Stimulated activated CD4-positive, alpha-beta T cell treated with anti-CD3 and anti-CD28 coated beads, Interleukin-1b, Interleukin-23, amount 100 ng/mL, for 1 hour (primary cell): ENCODE results near the gene BHLHE40.
A peak's percentile ranks its signal among the peaks of the same experiment; 100 is the strongest.

ENCODE experiments used
- DNase-seq, 2 donors: peaks; one replicate each; pipeline ENCODE4 v3.0.0-alpha.2; 2020; ENCODE audit warnings: low read depth in 2 of 2

BHLHE40 gene

DNA sequence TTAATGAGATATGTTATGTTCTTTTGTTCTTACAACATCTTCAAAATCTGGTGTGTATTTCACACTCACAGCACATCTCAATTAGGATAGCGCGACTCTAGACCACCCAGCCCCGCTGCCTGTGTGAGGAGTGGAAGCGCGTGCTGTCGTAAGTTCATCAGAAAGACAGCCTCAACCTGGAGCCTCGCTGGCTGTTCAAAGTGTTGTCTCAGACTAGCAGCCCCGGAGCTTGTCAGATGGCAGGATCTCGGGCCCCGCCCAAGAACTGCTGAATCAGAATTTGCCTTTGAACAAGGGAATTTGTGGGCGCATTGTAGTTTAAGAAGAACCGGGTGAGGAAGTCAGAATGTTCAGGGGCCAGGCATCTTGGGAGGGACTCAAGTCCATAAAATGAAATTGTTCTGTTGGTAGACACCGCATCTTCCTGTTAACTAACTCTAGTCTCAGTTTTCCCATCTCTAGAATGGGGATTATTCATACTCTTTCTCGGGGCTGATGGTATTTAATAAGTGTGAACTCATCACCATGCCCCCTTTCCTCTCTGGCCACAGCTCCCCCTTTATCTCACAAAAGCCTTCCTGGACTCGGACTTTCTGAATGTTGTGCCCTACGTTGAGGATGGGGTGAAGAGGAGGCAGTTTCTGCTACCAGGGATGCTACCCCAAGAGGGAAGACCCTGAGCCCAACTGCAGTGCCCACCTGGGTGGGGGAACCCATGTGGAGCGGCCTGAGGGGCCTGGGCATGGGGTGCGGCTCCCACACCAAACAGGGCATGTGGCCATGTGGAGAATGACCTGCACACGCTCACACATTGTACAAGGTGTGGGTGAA, 40.4 kb downstream of the BHLHE40 start:
- DNase-seq = peak; percentile 45 to 61

DNA sequence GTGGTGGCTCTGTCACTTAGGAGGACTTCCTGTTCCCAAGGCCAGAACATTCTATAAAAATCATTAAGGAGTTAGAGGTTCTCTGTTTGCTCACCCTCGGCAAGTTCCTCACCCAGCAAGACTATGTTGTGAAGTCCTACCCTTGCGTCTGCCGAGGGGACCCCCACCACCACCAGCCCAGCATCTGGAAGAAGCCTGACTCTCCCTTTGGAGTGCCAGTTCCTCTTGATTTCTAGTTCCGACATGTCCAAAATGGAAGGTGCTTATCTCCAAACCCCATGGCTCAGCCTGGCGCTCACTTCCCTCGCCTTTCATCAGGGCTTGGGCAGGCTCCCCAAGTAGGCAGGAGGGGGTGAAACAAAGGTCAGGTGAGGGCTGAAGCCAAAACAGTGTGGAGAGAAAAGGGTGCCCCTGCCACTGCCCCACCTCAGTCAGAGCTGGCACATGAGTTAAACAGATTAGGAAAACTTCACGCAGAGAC, 41.0 kb downstream of the BHLHE40 start:
- DNase-seq = no peak

DNA sequence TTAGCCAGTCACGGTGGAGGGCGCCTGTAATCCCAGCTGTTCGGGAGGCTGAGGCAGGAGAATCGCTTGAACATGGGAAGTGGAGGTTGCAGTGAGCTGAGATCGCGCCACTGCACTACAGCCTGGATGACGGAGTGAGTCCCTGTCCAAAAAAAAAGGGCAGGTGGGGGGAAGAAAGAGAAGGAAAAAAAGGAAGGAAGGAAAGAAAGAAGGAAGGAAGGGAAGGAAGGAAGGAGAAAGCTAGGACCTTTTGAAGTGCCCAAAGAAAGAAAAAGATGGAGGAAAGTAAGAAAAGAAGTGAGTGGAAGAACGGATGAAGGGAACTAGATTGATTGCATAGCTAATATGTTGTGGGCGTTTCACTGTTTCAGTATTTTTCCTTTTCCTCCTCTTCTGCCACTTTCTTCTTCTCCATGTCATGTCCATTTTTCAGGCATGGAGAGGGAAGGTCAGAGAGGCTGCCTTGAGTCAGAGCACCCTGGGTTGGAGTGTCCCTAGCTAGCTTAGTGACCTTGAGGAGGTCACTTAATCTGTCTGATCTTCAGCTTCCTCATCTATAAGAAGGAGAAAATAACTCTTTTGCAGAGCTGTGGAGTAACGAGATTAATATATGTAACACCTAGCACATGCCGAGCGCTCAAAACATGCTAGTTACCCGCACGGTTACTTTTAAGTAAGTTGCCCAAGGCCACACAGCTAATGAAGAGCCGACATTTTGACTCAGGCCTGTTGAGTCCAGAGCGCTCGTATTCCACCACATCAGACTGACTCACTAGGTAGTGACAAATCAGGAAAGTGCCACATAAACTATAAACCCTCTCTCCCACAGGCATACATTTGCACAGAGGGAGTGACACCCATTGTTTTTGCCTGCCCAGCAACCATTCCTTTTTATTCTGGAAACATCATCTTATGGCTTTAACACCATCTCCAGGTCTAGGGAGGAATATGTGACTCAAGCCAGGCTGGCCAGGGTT, 42.2 kb downstream of the BHLHE40 start:
- no peak for DNase-seq

DNA sequence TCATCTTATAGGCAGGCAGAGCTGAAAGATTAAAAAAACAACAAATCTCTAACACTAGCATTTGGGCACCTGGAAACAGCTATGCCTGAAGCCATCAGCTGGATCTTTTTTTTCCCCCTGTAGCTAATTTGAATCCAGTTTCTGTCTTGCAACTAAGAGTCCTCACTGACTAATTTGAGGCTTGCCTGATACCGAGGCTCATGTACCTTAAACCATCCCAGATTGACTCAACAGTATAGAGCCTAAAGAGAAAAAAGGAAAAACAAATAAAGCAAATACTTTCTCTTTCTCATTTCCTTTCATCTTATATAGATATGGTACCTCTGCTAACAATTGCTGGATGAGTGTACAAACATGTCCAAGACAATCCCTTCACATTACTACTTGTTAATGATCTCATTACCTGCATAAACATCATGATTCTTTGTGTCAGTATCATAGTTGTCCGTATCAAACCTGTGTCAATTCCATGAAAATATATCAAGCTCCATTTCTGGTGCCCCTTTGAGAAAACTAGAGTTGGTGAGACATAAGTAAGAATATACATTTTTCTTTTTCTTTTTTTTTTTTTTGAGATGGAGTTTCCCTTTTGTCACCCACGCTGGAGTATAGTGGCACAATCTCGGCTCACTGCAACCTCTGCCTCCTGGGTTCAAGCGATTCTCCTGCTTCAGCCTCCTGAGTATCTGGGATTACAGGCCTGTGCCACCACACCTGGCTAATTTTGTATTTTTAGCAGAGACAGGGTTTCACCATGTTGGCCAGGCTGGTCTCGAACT, 43.1 kb downstream of the BHLHE40 start:
- no peak for DNase-seq

DNA sequence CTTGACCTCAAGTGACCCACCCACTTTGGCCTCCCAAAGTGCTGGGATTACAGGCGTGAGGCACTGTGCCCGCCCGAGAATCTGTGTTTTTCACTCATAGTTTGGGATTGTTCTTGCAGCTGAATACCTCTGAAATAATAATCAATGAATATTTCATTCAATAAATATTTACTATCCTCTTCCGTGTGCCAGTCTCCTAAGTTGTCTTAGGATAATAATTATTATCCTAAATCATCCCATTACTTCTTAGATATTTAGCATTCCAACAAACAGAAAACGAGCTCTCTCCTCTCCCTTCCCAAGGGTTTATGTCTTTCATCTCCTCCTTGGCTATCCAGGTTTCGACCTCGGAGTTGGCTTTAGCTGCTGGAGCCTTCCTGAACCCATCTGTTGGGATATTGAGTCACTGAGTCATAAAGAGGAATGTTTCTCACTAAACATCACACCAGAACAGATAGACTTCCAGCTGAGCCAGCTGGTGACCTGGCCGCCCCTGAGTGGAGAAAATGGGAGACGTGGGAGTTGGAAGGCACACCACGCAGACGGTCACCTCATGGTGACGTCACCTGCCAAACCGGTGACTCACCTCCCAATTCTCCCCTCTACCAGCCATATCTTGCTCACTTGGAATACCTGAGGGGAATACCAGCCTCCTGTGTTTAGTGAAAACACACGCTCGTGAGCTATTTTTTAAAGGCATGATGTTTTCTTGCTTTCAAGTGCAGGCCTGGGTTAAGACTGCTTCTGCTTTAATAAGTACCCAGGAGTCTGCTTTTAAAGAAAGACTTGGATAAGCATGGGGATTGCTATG, 43.9 kb downstream of the BHLHE40 start:
- no peak for DNase-seq

DNA sequence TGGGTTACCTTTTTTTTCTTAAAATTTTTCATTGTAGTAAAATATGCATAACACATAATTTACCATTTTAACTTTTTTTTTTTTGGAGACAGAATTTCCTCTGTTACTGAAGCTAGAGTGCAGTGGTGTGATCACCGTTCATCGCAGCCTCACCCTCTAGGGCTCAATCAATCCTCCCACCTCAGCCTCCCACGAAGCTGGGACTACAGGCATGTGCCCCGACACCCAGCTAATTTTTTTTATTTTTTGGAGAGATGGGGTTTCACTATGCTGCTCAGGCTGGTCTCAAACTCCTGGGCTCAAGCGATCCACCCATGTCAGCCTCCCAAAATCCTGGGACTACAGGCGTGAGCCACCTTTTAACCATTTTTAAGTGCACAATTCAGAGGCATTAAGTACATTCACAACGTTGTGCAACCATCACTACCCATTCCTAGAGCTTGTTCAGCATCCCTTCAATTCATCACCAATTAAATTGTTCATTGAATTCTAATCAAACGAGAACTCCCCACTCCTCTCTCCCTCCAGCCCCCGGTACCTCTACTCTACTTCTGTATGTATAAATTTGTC, 44.6 kb downstream of the BHLHE40 start:
- no peak for DNase-seq

DNA sequence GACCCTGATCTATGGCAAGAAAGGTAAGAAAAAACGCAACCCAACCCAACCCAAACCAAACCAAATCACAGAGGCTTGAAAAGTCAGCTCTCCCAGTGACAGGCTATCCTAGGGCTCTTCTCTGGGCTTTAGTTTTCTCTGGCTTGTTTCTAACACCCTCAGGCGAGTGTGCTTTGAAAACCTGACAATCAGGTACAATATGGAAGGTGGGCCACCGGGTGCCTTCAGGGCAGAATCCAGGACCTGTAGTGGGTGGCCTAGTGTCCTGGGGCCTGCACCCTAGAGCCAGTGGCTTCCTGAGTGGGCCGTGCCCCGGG, 46.8 kb downstream of the BHLHE40 start:
- DNase-seq = no peak

DNA sequence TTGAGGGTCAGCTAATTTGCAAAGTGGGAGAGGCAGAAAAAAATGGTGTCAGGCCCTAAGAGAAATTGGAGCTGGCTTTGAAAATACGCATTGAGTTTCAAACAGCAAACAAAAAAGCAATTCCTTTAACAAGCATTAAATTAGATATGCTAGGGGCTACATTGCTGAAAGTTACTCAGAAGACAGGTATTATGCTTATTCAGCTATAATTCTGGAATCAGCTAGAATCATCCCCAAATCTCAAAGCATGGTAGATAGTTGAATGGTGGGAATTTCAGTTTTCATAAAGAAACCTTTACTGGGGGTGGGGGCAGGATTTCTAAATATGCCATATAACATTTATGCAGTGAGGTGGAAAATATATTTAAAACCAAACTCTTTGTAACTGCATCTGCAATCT, 50.5 kb downstream of the BHLHE40 start:
- no peak for DNase-seq

DNA sequence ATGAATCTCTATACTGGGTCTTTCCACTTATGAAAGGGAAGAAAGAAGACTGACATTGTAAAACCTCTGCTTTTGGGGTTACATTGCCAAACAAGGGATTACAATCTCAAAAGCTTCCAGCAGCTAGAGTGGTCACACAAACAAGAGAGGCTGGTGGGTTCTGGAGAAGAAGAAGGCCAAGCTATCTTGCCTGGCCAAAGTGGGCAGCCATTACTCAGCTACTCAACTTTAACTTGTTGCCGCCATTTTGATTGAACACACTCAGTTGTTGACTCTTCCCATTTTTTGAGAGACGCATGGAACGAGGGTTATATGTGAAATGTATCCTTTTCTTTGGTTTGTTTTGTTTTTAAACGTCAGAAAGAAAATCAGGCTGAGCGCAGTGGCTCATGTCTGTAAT, 50.9 kb downstream of the BHLHE40 start:
- DNase-seq = no peak

DNA sequence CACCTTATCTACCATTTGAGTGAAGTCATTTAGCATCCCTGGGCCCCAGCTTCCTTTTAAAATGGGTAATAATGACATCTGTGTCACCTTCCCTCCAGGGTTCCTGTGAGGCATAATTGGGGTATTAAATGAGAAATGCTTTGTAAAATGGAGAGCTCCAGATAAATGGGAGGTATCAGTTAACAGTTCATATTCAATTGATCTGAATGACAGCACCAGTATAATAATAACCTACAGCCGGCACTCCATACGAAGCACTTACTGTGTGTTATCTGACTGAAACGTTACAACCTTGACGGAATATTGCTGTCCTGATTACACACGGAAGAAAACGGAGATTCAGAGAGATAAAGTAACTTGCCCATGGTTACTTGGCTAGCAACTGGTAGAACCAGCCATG, 53.6 kb downstream of the BHLHE40 start:
- DNase-seq = no peak
